Amygdala (tissue), 56 donors: ENCODE measurements around the gene RNFT2.
A peak's percentile ranks its signal among the peaks of the same experiment; 100 is the strongest.

Experiments used
- DNase-seq, 56 donors: peaks; one replicate each; lab custom pipeline; 2025; lab: John Stamatoyannopoulos, UW

RNFT2 gene

DNA sequence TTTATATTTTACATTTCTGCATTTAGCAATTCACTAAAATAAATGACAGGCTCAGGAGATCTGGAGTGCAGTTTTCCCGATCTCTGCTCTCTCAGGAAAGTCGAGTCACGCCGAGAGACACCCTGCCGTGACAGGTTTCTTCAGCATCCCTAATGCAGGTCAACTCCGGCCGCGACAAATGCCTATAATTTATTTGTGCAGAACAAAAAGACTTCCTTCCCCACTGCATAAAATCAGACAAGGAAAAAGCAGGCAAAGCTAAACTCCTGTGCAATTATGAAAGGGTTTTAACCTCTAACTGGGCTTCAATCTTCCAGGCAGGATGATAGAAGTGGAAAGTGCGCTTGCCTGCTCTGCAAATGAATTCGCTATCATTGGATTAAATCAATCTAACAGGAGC lies 28.3 kb upstream of the RNFT2 start:
- DNase-seq: no peak

DNA sequence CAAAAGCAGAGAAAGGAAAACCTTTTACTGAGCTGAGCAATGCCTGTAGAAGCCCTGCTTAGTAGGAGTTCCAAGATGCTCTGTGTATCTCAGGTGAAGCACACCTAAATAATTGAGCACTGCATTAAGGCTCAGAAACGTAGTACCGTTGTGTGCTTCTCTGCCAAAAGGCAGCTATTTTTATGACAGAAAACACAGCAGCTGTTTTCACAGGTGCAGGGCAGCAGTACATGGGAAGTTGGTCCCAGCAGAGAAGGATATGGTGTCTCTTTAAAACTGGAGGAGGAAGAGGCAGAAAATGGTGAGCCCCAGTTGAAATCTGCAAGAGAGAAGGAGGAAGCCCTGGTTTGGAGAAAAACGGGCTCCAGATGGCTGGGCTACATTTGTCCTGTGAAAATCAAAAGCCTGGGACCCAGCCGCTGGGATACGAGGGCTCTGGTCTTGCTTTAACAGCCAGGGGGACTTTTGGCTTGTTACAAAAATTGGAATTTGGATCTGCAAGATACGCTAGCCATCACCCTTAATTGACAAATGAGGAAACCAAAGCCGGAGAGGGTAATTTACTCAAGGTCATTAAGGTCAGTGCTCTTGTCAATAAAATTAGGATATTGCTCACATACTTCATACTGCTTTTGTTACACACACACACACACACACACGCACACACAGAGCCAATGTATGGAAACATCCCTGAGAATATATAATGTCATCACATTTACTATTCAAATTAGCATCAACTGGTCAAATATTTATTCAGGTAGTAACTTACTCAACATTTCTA lies 27.6 kb upstream of the RNFT2 start:
- DNase-seq: no peak

DNA sequence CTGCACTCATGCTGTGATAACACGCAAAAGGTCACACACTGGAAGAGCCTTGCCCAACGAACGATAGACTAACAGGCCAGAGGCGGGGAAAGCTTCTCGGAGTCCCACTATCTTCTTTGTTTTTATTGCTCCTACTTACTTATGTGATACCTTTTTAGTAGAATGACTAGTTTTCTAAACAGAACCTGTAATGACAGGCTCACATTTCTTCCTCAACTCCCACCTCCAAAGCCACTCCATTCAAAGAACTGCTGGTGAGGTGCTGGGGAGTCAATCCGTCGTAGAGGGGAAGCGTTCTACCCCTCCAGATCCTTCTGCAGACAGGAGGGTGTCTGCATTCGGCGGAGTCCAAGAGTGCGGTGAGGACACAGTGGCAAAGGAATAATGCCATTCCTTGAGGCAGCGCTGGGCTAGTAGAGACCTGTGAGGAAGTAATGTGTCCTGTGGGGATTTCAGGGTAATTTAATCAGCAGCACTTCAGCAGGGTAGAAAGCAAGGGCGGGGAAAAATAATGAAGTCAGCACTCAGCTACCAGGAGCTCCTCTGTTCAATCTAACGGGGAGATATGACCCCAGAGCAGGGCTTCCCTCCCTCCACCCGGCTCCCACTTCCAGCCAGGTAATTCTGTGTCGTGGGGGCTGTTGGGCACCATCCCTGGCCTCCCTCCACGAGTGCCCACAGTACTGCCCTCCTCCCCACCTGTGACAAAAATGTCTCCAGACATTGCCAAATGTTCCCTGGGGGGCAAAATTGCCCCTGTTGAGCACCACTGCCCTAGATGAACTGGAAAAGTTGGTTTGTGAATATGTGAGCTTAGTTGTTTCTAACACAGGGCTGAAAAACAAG lies 25.4 kb upstream of the RNFT2 start:
- no peak for DNase-seq

DNA sequence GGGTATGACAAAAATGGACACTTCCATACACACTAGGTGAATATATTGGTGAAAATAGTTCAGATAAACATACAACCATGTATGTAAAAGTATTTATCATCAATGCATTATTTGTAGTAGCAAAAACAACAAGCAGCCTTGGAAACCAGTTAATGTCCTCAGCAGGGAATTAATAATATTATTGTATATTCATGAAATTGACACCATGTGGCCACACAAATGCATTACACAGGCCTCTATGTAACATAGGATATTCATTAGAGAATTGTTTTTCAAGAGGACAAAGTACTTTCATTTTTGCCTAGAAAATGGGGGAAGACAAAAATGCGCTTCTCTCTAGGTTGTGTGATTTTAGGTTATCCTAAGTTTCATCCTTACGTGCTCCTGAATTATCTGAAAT lies 24.6 kb upstream of the RNFT2 start:
- DNase-seq: no peak

DNA sequence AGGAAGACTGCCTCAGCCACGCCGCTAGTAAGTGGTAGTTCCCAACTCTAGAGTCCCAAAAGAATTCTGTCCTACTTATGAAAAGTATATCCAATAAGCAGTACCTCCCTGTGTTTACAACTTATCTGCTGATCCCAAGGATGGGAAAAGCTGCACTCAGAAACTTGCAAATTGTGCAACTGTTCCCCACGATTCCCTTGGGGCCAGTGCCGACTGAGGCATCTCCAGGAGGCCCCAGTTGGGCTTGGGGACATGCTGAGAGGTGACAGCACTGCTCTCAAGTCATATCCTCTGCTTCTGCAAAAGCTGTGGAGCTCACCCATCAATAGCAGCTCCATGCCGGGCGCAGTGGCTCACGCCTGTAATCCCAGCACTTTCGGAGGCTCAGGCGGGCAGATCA lies 23.9 kb upstream of the RNFT2 start:
- no peak for DNase-seq

DNA sequence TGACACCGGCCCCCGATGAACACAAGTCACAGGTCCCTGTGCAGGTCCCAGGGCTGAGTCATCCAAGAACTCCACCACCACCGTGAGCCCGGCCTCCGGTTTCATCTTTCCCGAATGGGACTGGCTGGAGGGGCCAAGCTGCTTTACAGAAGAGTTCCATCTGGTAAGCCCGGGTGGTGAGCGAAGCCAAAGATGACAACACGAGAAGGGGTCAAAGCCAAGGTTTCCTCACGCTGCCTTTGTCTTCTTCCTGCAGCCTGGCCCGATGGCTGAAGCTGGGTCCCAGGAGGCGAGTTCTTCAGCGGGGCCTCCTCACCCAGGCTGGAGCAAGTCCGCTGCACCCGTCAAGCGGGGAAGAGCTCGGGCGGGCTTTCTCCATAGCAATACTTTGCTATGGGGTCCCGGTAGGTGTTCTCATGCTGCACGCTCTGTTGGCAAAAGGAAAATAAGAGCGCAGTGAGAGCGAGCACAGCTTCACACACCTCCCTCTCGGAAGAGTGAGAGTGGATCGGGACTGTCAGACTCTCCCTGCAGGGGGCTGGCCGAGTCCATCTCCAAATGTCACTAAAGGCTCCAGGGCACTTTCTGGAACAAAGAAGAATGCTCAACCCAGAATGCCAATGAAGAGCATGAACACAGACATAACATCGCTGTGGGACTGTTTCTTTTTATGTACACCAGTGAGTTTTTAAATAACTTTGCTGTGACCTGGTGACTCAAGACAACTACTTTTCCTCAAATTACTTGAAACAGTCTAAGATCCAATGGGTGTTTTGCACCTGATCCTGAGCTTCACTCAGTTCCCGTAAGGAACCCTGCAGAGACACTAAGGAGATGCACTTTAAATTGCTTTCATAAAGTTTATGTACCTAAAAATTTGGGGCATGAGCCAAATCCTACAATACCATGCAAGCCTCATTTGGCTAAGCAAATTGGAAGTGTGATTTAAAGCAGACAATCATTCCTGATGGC lies 20.4 kb upstream of the RNFT2 start:
- DNase-seq: peak in 30 of 56 donors; percentile 13 to 69 (median 45)

DNA sequence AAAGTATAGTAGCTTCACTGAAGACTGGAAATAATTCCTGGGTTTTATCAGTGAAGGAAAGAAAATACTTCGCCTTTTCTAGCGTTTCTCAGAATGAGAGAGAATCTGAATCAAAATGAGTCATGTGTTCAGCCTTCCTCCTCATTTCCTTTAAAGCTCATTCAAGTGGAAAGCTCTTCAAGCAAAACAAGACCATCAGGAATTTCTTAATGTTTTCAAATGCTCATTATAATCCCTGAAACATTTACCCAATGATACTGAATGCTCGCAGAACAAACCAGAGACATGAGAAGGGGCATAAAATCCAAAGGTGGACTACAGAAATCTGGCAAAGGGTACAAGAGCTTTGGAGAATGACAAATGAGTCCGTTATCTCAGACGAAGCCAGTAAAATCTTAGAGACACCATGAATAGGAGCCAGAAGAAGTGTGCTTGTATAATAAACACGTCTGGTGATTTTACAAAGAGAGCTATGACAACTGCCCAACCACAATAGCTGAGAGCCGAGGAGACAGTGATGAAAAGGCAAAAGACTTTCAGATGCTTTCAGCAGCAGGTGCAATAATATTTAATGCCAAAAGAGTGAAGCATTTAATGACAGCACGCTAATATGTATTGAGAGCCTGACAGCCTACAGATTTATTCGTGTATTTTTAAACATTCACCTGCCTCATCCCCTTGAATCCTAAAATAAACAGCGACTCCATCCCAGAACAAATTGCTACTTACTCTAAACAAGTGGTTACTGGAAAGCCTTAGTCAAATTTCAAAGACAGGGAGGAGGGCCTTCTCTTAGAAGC lies 19.3 kb upstream of the RNFT2 start:
- DNase-seq: peak in 1 of 56 donors; percentile 10

DNA sequence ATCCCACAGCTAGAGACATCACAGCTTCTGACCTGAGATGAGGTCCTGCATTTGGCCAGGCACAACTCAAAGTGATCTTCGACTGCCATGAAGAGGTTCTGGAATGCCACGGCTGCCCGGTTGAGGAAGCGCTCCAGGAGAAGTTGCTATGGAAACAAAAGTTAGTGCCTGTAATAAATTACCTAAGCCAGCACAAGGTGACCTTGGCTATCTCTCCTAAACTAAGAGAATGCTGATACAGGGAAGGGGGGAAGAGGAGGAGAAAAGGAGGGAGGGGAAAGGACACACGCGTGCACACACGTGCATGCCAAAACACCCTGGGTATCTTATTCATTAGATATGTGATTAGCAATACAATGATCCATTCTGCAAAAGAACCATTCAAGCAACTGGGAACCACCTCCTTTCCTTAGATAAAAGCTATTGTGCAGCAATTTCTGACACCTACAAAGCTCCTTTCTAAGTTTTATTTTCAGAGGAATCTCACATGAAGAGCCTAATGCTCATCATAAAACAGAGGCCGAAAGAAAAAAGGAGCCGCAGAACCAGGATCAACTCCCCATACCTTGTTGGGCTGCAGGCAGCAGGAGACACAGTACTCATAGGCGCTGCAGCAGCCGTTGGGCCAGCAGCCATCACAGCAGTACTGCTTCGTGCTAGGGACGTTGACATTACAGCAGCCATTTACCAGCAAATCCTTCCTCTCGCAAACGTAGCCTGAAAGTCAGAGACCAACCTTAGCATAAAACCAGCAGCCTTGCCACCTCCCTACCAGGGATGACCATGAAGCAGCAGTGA lies 18.2 kb upstream of the RNFT2 start:
- DNase-seq: no peak

DNA sequence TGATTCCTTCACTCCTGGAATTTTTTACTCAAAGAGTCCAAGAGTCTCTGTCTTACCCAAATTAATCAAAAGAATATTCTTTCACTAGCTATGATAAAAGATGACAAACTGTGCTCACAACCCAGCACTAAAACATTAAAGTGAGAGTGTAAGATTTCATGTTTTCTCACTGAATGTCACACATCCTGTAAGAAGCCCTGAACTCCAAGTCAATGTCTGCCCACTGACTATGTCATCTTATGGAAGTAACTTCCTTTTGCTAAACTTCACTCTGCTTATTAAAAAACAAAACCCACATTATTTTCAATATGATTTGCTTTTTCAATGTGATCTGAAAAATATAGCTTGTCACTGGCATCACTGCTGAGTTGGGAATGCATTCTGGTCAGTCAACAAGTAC lies 15.9 kb upstream of the RNFT2 start:
- no peak for DNase-seq

DNA sequence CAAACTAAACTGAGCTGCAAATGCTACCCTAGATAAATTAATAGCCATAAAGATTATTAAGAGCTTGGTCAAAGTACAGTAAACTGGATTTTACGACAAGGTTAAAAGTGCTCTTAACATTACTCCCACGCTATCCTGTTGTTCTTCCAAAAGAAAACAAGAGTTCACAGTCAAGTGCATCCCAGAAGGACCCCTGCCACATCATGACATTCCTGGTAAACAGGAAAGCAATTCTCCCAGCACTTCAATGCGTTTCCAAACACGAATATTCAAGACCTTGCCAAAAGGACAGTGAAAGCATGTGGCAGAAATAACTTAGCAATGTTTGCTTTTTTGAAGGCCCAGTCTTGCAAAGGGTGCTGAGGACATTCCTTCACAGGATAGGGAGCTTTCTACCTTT lies 11.4 kb upstream of the RNFT2 start:
- no peak for DNase-seq

DNA sequence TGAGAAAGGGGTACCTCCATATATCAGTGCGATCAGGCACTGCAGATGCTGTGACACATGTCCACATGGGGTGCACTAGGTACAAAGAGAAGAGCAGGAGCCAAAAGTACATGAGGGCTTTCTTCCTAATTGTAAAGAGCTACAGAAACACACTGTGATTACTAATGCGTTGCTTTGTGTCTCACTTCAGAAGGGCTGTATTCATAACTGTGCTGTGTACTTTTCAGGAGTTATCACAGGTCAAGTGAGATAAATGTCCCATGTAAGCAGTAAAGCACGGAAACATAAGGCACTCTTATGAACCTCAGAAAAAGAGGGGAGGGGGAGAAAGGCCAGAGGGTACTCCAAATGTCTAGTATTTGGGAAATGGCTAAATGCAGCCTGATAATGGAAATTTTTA lies 10.9 kb upstream of the RNFT2 start:
- no peak for DNase-seq

DNA sequence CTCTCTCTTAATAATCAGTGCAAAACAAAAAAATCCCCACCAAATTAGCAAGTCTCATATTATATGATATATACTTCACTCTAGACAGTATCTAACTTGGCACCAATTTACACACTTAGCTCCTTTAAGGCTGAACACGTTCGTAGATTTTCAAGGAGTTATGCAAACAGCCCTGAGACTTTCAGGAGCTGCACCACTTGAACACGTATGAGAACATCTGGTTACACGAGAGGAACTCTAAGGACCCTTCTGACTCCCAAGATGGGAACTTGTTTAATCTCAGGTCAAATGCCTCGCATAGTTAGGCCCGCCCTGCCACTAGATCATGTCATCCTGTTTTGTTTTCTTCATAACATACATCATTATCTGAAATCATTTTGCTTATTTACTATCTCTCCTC lies 10.2 kb upstream of the RNFT2 start:
- no peak for DNase-seq

DNA sequence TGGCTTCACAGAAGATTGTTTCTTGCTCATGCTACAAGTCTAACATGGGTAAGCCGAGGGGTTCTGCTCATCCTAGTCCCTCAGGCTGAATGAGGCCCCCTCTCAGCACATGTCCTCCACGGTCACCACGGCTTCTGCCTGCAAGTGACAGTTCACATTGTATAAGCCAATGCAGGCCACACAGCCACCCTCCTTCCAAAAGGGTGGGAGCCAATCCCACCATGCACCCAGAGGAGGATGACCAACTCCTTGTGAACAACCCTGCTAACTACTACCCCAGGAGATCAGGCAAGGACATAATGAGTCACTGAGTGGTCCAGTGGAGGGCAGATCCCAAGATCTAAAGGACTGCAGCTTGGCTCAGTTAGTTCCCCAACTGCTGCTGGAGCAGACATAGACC lies 6.3 kb upstream of the RNFT2 start:
- no peak for DNase-seq

DNA sequence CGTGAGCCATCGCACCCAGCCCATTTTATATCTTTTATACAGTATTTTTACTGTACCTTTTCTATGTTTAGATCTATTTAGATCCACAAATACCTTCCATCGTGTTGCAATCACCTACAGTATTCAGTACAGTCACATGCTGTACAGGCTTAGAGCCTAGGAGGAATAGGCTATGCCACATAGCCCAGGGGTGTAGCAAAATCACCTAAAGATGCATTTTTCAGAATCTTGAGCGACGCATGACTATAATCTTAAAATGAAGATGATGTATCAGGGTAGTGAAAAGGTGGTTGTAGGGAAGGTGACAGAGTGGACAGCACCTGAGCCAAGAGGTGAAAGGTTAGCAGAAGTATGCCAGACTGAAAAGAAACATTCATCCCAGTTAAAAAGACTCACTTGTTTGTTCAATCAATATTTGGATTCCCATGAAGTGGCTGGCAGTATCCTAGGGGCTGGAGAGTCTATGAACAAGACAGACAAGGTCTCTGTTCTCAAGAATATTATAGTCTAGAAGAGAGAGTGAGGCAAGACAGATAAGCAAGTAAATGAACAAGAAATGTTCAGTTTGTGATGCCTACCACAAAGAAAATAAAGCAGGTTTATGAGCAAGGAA lies 3.9 kb upstream of the RNFT2 start:
- no peak for DNase-seq

DNA sequence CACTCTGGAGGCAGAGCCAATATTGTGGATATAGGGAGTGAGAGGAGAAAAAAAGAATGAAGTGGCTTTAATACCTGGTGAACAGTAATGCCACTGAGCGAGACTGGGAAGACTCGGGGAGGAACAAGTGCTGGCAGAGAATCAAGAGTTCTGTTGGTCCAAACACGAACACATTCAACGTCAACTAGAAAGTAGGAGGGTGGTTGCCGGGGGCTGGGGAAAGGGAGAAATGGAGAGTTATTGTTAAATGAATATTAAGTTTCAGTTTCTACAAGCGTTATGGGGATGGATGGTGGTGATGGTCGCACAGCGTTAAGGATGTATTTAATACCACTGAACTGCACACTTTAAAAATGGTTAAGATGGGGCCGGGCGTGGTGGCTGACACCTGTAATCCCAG lies 3.0 kb upstream of the RNFT2 start:
- DNase-seq: no peak

DNA sequence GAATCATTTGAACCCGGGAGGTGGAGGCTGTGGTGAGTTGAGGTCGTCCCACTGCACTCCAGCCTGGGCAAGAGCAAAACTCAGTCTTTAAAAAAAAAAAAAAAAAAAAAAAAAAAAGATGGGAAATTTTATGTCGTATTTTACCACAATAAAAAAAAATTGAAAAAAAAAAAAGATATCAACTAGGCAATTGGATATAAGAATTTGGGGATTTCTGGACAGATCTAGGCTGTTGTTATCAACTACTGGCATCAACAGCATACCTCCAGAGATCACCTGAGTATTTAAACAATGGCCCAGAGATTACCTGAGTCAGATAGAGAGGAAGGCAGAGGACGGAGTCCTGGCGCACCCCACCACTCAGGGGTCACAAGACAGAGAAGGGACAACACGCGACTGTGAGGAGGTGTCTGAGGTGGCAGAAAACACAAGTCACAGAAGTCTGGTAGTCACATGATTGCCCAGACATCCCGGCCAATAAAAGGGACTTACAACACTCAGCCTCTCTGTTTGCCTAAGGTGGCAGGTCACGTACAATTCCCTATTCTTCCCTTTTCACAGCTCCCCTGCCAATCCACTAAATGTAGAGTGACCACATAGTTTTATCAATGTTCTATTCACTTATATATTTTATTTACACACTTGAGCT lies 2.0 kb upstream of the RNFT2 start:
- DNase-seq: peak in 4 of 56 donors; percentile 16 to 32 (median 20)

DNA sequence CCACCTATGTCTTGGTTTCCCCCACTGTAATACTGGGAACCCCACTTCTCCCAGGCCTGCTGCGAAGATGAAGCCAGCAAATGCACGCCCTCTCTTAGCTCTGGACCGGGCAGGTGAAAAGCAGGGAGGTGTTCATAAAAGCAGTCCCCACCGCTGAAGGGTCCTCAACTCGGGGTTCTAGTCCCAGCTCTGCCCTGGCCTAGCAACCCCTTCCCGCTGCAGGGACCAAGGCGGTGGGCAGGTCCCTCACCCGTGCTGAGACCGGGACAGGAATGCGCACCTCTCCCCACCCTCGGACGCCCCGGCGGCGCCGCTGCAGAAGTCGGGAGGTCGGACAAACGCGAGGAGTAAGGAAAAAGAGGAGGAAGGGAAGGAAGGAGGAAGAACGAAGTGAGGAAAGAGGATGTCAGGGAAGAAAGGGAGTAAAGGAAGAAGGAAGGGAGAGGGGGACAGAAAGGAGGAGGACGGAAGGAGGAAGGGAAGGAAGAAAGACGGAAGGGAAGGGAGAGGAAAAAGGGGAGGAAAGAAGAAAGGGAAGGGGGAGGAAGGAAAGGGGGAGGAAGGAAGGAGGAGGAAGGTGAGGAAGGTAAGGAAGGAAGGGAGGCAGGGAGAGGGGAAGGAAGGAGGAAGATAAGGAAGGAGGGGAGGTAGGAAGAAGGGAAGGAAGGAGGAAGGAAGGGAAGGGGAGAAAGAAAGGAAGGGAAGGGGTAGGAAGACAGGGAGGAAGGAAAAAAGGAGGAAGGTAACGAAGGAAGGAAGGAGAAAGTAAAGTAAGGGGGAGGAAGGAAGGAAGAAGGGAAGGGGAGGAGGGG lies 947 bp upstream of the RNFT2 start:
- DNase-seq: no peak
